Endodermal cell (in vitro differentiated cells): Measurements from ENCODE around the gene SLIT3. TPM values are rescaled to one million over a fixed set of nuclear protein-coding genes. Genes with fewer than 3 reads are reported as not detected.

ENCODE experiments used
- DNase-seq: peaks from one replicate; pipeline ENCODE4 v3.0.0-alpha.2; 2017
- H3K27ac ChIP-seq: 2 replicates; pipeline ENCODE4 v1.5.1; 2013; ENCODE audit warnings: mild to moderate bottlenecking, low read depth, low read length, moderate library complexity
- H3K27me3 ChIP-seq: 2 replicates; pipeline ENCODE4 v1.6.1; 2013; ENCODE audit warnings: mild to moderate bottlenecking, low read length, moderate library complexity; ENCODE audit not compliant: insufficient read depth, control insufficient read depth, poor library complexity, severe bottlenecking
- H3K36me3 ChIP-seq: 2 replicates; pipeline ENCODE4 v1.7.0; 2013; ENCODE audit warnings: mild to moderate bottlenecking, low read length, moderate library complexity; ENCODE audit not compliant: control insufficient read depth, insufficient read depth
- H3K4me1 ChIP-seq: one replicate; pipeline ENCODE4 v1.7.0; 2013; ENCODE audit warnings: low read length; ENCODE audit not compliant: control insufficient read depth, insufficient read depth
- H3K4me3 ChIP-seq: 2 replicates; pipeline ENCODE4 v1.5.1; 2013; ENCODE audit warnings: mild to moderate bottlenecking, low read length, moderate library complexity
- H3K9ac ChIP-seq: 2 replicates; pipeline ENCODE4 v1.6.1; 2013; ENCODE audit warnings: mild to moderate bottlenecking, low read length, moderate library complexity; ENCODE audit not compliant: poor library complexity, severe bottlenecking; ENCODE audit errors: extremely low read depth
- H3K9me3 ChIP-seq: 2 replicates; pipeline ENCODE4 v1.6.1; 2013; ENCODE audit warnings: mild to moderate bottlenecking, low read length, moderate library complexity; ENCODE audit not compliant: control insufficient read depth
- H3K27ac Mint-ChIP-seq: 2 replicates; pipeline ENCODE4 v1.8.0; 2020; ENCODE audit warnings: mixed read lengths
- H3K27me3 Mint-ChIP-seq: 2 replicates; pipeline ENCODE4 v1.8.0; 2021; ENCODE audit warnings: mild to moderate bottlenecking, mixed read lengths; ENCODE audit not compliant: insufficient read depth
- H3K36me3 Mint-ChIP-seq: 2 replicates; pipeline ENCODE4 v1.8.0; 2020; ENCODE audit warnings: low read depth, mixed read lengths
- H3K4me1 Mint-ChIP-seq: 2 replicates; pipeline ENCODE4 v1.8.0; 2020; ENCODE audit warnings: mixed read lengths
- H3K4me3 Mint-ChIP-seq: 2 replicates; pipeline ENCODE4 v1.8.0; 2020; ENCODE audit warnings: mild to moderate bottlenecking, moderate library complexity, mixed read lengths
- H3K9me3 Mint-ChIP-seq: 2 replicates; pipeline ENCODE4 v1.8.0; 2020; ENCODE audit warnings: mild to moderate bottlenecking, mixed read lengths
- WGBS, 2 experiments: methylation state at CpG; one replicate each; pipeline versions ENCODE4 v1.1.5 to v1.1.7; 2013; ENCODE audit warnings: missing lambda C conversion rate in 2 of 2, mixed read lengths in 1 of 2; ENCODE audit not compliant: insufficient coverage in 1 of 2, insufficient read length in 1 of 2; 5-methylcytosine and 5-hydroxymethylcytosine counted together
- total RNA-seq, 2 donors: library from RNA; stranded (reverse); fragmentation: NEBNext Ultra II Directional in 1 of 2; extraction: Animal tissue kit (Norgen Biotek cat#: 25700) in 1 of 2; gene quantifications; 2 replicates in 1 of 2; 3 replicates in 1 of 2; pipeline ENCODE4 v1.2.1, GENCODE V29; 2021
- TF ChIP-seq, protein P1 (sequence below): fragments of 200-600 bp; sonication (generic); conservative IDR thresholded peaks from 2 replicates; pipeline ENCODE4 v1.5.0; 2021; ENCODE audit warnings: antibody characterized with exemption, mild to moderate bottlenecking

The SLIT3 gene
- total RNA-seq, 2 donors from 2014 or later = 2.5 to 3.4 TPM

DNA sequence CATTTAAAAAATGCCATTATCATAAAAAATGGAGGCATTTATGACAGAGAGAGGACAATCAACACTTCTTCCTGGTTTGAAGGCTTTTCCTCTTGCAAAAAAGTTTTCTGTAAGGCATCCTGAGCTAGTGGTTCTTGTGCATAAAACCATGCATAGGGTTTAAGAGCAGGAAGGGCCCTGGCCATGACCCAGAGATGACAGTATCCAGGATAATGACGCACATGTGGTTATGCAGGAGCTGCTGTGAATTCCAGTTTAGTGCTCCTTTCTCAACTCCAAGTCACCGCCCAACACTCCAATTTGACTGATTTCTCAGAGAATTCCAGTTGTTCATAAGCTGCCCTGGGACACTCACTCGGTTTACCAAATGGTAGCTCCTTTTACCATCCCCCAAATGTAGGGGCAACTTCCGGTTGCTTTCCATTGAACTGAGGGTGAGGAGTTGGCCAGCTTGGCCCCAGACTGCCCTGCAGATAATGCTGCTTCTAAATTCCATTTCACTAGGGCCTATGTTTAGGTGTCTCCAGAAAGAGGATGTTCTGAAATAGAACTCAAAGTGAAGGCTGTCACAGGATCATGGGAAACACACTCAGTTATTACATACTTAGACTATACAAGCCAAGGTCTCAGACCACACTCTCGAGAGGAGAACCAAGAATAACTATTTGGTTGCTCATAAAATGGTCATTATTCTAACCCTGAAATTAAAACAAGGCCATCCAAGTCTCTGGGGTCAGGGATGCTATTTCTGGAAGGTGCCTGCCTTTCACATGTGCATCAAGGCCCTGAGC lies 179.1 kb downstream of the SLIT3 start:
- no peaks in the 10 kb centered on the region for H3K36me3 ChIP-seq
- no peak overlapping the region for H3K9ac ChIP-seq
- H3K27me3 Mint-ChIP-seq = peaks cover 11% of the 10 kb centered on the region
- no peaks in the 10 kb centered on the region for H3K9me3 Mint-ChIP-seq
- WGBS, 2 experiments = 93 to 100% methylated on average over 2 to 5 of the region's 5 CpGs
- no peak overlapping the region for H3K27ac ChIP-seq
- TF ChIP-seq, protein P1, sequence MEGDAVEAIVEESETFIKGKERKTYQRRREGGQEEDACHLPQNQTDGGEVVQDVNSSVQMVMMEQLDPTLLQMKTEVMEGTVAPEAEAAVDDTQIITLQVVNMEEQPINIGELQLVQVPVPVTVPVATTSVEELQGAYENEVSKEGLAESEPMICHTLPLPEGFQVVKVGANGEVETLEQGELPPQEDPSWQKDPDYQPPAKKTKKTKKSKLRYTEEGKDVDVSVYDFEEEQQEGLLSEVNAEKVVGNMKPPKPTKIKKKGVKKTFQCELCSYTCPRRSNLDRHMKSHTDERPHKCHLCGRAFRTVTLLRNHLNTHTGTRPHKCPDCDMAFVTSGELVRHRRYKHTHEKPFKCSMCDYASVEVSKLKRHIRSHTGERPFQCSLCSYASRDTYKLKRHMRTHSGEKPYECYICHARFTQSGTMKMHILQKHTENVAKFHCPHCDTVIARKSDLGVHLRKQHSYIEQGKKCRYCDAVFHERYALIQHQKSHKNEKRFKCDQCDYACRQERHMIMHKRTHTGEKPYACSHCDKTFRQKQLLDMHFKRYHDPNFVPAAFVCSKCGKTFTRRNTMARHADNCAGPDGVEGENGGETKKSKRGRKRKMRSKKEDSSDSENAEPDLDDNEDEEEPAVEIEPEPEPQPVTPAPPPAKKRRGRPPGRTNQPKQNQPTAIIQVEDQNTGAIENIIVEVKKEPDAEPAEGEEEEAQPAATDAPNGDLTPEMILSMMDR = no peak
- H3K4me1 Mint-ChIP-seq = peaks cover 13% of the 10 kb centered on the region
- peaks cover 13% of the 10 kb centered on the region for H3K4me1 ChIP-seq
- no peak overlapping the region for H3K27ac Mint-ChIP-seq
- no peak for DNase-seq
- no peaks in the 10 kb centered on the region for H3K36me3 Mint-ChIP-seq
- no peaks in the 10 kb centered on the region for H3K27me3 ChIP-seq
- no peak overlapping the region for H3K4me3 Mint-ChIP-seq
- no peak overlapping the region for H3K4me3 ChIP-seq
- H3K9me3 ChIP-seq = peaks cover 7% of the 10 kb centered on the region

DNA sequence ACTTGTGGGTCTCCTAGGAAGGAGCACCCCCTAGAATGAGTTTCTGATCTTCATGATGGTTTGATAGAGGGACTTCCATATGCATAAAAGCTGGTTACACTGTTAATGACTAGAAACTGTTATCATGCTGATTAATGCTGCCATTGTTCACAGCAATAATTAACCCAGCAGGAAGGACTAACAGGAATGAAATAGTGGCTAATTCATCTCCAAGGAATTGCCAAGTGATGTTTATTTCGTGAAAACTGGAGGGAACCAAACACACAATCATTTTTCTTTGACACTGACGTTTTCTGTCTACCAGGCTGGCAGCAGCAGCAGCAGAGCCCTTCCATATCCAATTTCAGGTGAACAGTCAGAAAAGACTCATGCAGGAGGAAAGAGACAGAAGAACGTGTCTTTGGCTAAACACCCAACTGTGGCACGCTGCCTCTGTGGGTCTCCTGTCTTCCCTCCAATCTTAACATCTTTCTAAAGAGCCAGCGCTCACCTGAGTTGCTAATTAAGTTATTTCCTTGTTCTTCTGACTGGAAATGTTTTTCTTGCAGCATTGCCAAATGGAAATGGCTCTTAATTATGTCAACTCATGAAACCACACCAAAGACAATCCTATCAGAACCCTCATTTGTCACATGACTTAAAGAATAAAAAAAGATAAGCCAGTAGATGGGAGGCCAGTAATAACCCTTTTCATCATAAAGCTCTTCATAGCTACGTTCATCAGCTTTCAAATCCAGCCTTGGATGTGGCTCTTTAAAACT lies 181.5 kb downstream of the SLIT3 start:
- H3K36me3 ChIP-seq = no peaks in the 10 kb centered on the region
- no peak for DNase-seq
- no peak overlapping the region for H3K9ac ChIP-seq
- Mint-ChIP-seq H3K36me3 (no peaks in the 10 kb centered on the region), H3K27me3 (peaks cover 4% of the 10 kb centered on the region), H3K4me1 (peaks cover 8% of the 10 kb centered on the region), H3K4me3 (no peak overlapping the region), H3K9me3 (no peaks in the 10 kb centered on the region), H3K27ac (no peak overlapping the region)
- peaks cover 8% of the 10 kb centered on the region for H3K4me1 ChIP-seq
- no peaks in the 10 kb centered on the region for H3K27me3 ChIP-seq
- H3K9me3 ChIP-seq = peaks cover 7% of the 10 kb centered on the region
- 89 to 92% methylated on average over 4 to 6 of the region's 6 CpGs for WGBS, 2 experiments
- no peak overlapping the region for H3K4me3 ChIP-seq
- no peak overlapping the region for H3K27ac ChIP-seq
- TF ChIP-seq, protein P1 = no peak

DNA sequence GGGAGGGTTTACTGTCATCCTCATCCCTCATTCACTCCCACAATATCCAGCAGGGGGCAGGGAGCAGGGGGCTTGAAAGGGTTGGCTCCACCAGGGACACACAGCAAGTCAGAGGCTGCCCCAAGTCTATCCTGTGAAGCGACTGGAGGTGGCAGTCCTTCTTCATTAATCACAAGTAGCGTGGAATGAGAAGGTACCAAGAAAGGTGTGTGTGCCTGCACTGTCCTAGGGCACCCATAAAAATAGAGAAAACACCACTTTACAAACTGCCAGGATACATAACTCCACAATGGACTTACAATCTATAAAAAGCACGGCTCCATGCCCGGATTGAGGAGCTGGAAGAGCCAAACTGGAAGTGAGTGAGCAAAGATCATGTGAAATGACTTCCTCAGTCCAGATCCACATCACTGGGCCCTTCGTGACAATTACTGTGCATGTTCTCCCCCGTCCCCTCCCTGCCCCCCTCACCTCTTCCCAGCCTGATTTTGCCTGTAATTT lies 183.9 kb downstream of the SLIT3 start:
- Mint-ChIP-seq H3K27ac (no peak overlapping the region), H3K4me1 (peaks cover 12% of the 10 kb centered on the region), H3K27me3 (no peaks in the 10 kb centered on the region), H3K36me3 (no peaks in the 10 kb centered on the region), H3K4me3 (no peak overlapping the region), H3K9me3 (no peaks in the 10 kb centered on the region)
- H3K4me1 ChIP-seq = peaks cover 8% of the 10 kb centered on the region
- 88 to 92% methylated on average over 5 to 6 of the region's 6 CpGs for WGBS, 2 experiments
- no peaks in the 10 kb centered on the region for H3K27me3 ChIP-seq
- H3K36me3 ChIP-seq = no peaks in the 10 kb centered on the region
- DNase-seq = peak; percentile 89
- no peak overlapping the region for H3K27ac ChIP-seq
- no peak overlapping the region for H3K9ac ChIP-seq
- no peak overlapping the region for H3K4me3 ChIP-seq
- H3K9me3 ChIP-seq = no peaks in the 10 kb centered on the region
- TF ChIP-seq, protein P1 = peak; percentile 80
